Right lobe of liver (tissue), 6 donors: ENCODE results near the gene KRTAP12-4. TPM values are rescaled to one million over a fixed set of nuclear protein-coding genes. Genes with fewer than 3 reads are reported as not detected.

Source experiments
- ATAC-seq, 4 donors: fragments of 200-7000 bp; cut with Tn5 transposase; one replicate each; pipeline ENCODE4 v1.9.1; 2020; ENCODE audit warnings: mild to moderate bottlenecking in 4 of 4, moderate library complexity in 4 of 4
- DNase-seq, 3 donors: peaks; one replicate each; pipeline ENCODE4 v3.0.0-alpha.2; 2020
- H3K27ac ChIP-seq, 3 donors: fragments of 200-600 bp; one replicate each; pipeline ENCODE4 v1.8.0; 2022
- H3K27me3 ChIP-seq, 2 donors: fragments of 200-600 bp; one replicate each; pipeline ENCODE4 v1.8.0; 2022
- H3K36me3 ChIP-seq, 4 donors: fragments of 200-600 bp; sonication (generic) in 1 of 4; one replicate each; pipeline versions ENCODE4 v1.5.1 to v1.8.0; 2017 to 2022; ENCODE audit warnings: control low read depth in 1 of 4
- H3K4me1 ChIP-seq, 4 donors: fragments of 200-600 bp; sonication (generic) in 1 of 4; one replicate each; pipeline versions ENCODE4 v1.5.1 to v1.8.0; 2017 to 2022; ENCODE audit warnings: control low read depth in 1 of 4
- H3K4me3 ChIP-seq, 3 donors: fragments of 200-600 bp; one replicate each; pipeline ENCODE4 v1.8.0; 2022
- H3K9me3 ChIP-seq, 4 donors: fragments of 200-600 bp; sonication (generic) in 1 of 4; one replicate each; pipeline versions ENCODE4 v1.5.1 to v1.8.0; 2017 to 2022; ENCODE audit warnings: control low read depth in 1 of 4
- CTCF ChIP-seq, 4 donors: fragments of 200-600 bp in 3 of 4; fragments of 450-650 bp in 1 of 4; IDR thresholded peaks; one replicate each; pipeline versions ENCODE4 v1.5.1 to v1.8.0; 2016 to 2022; ENCODE audit warnings: antibody characterized with exemption in 4 of 4, mild to moderate bottlenecking in 2 of 4
- POLR2A ChIP-seq: fragments of 450-650 bp; IDR thresholded peaks from one replicate; pipeline ENCODE4 v1.6.1; 2017; ENCODE audit warnings: antibody characterized with exemption, mild to moderate bottlenecking
- WGBS: methylation state at CpG from one replicate; pipeline ENCODE4 v1.1.6; 2018; ENCODE audit warnings: low coverage, low lambda C conversion rate; ENCODE audit not compliant: insufficient coverage; ENCODE audit errors: missing lambda C conversion rate; 5-methylcytosine and 5-hydroxymethylcytosine counted together
- intact Hi-C, 2 donors: fragments of 100-400 bp; cut with DNase I; formaldehyde crosslinking; loops; one replicate each; pipeline versions ENCODE4 v1.11.2 to v1.14.1; 2022
- small RNA-seq, 2 experiments: library from RNA; depleted of rRNA; stranded (forward); fragments of <200 nt; gene quantifications; one replicate each; pipeline ENCODE3, GENCODE V24; 2016
- total RNA-seq, 6 experiments: library from RNA; depleted of rRNA in 2 of 6; stranded (reverse); fragments of >200 nt in 2 of 6; fragmentation: NEBNext Ultra II Directional in 3 of 6; extraction: Animal tissue kit (Norgen Biotek cat#: 25700) in 3 of 6; gene quantifications; one replicate each; pipeline versions ENCODE4 v1.1.0 to v1.2.4, GENCODE V29; 2016 to 2023
- donor health status: DM: no; HTN: yes; CAD: no.
- donor health status: DM: no; HTN: no; CAD: no.
- donor health status: DM: no; HTN: no; CAD: no.
- donor health status: DM: no; HTN: yes; CAD: no.
- donor health status: DM: no; HTN: yes; CAD: no.

Gene KRTAP12-4
- total RNA-seq, 6 experiments from 2014 or later = not detected

GRCh38 chr21:44609193-44609592 is 45.3 kb downstream of the KRTAP12-4 start:
- Histone ChIP-seq H3K4me1 (no peaks in the 10 kb centered on the region), H3K9me3 (no peaks in the 10 kb centered on the region), H3K27me3 (no peaks in the 10 kb centered on the region), H3K4me3 (no peak overlapping the region), H3K36me3 (no peaks in the 10 kb centered on the region), H3K27ac (no peak overlapping the region)
- intact Hi-C loops = no loop called here
- no peak for DNase-seq
- ATAC-seq = no peak
- no peak for TF ChIP-seq CTCF (IDR thresholded peaks at IDR 0.05)
- TF ChIP-seq POLR2A = no peak

- Histone ChIP-seq H3K36me3 (no peaks in the 10 kb centered on the region), H3K27ac (no peak overlapping the region), H3K27me3 (no peaks in the 10 kb centered on the region), H3K9me3 (no peaks in the 10 kb centered on the region), H3K4me1 (no peaks in the 10 kb centered on the region), H3K4me3 (no peak overlapping the region)
- TF ChIP-seq POLR2A = no peak
- TF ChIP-seq CTCF (IDR thresholded peaks at IDR 0.05) = no peak
- no peak for DNase-seq
- intact Hi-C loops = no loop called here
- no peak for ATAC-seq
- WGBS = 47% methylated on average over 3 of the region's 4 CpGs
These were observed 48.0 kb downstream of the KRTAP12-4 start for GRCh38 chr21:44606495-44606894.

Small RNA genes lying within 50 kb of the gene (small RNA-seq; reads per million reads assigned to genes)
- 0 reads per million in 2 experiments for gene KRTAP12-6P

Other genes with a start within 250 kb of the KRTAP12-4 start
- gene LRRC3, start 199.1 kb downstream of the KRTAP12-4 start, total RNA-seq = 10 to 100 TPM in 5 of 6 experiments, 1 to 10 TPM in 1; 7.5 to 19.3 (median 13.9) TPM
- not detected for gene KRTAP10-1, start 114.5 kb downstream of the KRTAP12-4 start, total RNA-seq
- not detected for gene KRTAP10-2, start 103.2 kb downstream of the KRTAP12-4 start, total RNA-seq
- gene KRTAP10-3, start 95.9 kb downstream of the KRTAP12-4 start, total RNA-seq = not detected
- gene KRTAP10-4, start 80.9 kb downstream of the KRTAP12-4 start, total RNA-seq = not detected
- not detected for gene KRTAP10-5, start 74.1 kb downstream of the KRTAP12-4 start, total RNA-seq
- not detected for gene KRTAP10-6, start 62.2 kb downstream of the KRTAP12-4 start, total RNA-seq
- gene KRTAP10-7, start 54.1 kb downstream of the KRTAP12-4 start, total RNA-seq = not detected
- gene KRTAP10-8, start 42.6 kb downstream of the KRTAP12-4 start, total RNA-seq = not detected
- not detected for gene KRTAP10-9, start 27.6 kb downstream of the KRTAP12-4 start, total RNA-seq
- gene KRTAP10-10, start 17.3 kb downstream of the KRTAP12-4 start, total RNA-seq = not detected
- gene KRTAP10-11, start 8.2 kb downstream of the KRTAP12-4 start, total RNA-seq = not detected
- not detected for gene KRTAP12-3, start 3.3 kb upstream of the KRTAP12-4 start, total RNA-seq
- not detected for gene KRTAP12-2, start 12.3 kb upstream of the KRTAP12-4 start, total RNA-seq
- gene KRTAP12-1, start 27.5 kb upstream of the KRTAP12-4 start, total RNA-seq = not detected
- gene KRTAP10-12, start 42.5 kb upstream of the KRTAP12-4 start, total RNA-seq = not detected
- not detected for gene TSPEAR, start 56.9 kb upstream of the KRTAP12-4 start, total RNA-seq
- 10 to 100 TPM; 41.5 to 54.6 (median 49.9) TPM for gene UBE2G2, start 147.2 kb upstream of the KRTAP12-4 start, total RNA-seq
- 10 to 100 TPM; 33.4 to 41.2 (median 36.6) TPM for gene SUMO3, start 163.4 kb upstream of the KRTAP12-4 start, total RNA-seq
- 100 to 1,000 TPM in 3 of 6 experiments, 10 to 100 TPM in 3; 54.3 to 195 (median 140) TPM for gene PTTG1IP, start 219.0 kb upstream of the KRTAP12-4 start, total RNA-seq